ENCODE data around the gene KCNC1.

Gene KCNC1

DNA sequence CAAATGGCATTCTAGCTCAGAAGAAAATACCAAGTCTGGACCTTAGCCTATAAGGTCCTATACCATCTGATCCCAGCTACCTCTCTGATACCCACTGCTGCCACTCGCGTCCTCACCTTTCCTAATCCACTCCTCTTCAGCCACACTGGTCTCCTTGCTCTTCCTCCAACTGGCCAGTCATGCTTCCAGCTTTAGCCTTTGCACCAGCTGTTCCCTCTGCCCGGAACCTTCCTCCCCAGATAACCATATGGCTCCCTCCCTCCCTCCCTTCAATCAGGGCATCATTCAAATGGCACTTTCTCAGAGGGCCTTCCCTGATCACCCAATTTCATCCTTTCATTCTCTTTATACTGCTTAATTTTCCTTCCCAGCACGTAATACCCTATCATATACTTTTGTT lies 67.9 kb downstream of the KCNC1 start:
- TF ChIP-seq FOXP2 (optimal IDR thresholded peaks at IDR 0.05; ENCODE audit: control extremely low read depth, extremely low read length, insufficient read depth) (no peak), EZH2 (IDR thresholded peaks at IDR 0.05) (no peak), POLR2AphosphoS5 (IDR thresholded peaks at IDR 0.05; ENCODE audit: borderline replicate concordance, low read depth, low read length) (no peak)
- Histone ChIP-seq H3K27ac (no peak overlapping the region), H3K36me3 (ENCODE audit: insufficient read depth, low read length) (no peaks in the 10 kb centered on the region), H3K9me3 (ENCODE audit: low read depth, low read length) (no peaks in the 10 kb centered on the region), H3K9ac (ENCODE audit: insufficient read length) (no peak overlapping the region), H3K4me3 (no peak overlapping the region)
- no peak for DNase-seq (ENCODE audit: low read depth, low spot score)

- Histone ChIP-seq H3K4me3 (no peak overlapping the region), H3K9me3 (ENCODE audit: low read depth, low read length) (no peaks in the 10 kb centered on the region), H3K36me3 (ENCODE audit: insufficient read depth, low read length) (no peaks in the 10 kb centered on the region), H3K9ac (ENCODE audit: insufficient read length) (no peak overlapping the region), H3K27ac (no peak overlapping the region)
- no peak for DNase-seq (ENCODE audit: low read depth, low spot score)
- TF ChIP-seq EZH2 (IDR thresholded peaks at IDR 0.05) (no peak), POLR2AphosphoS5 (IDR thresholded peaks at IDR 0.05; ENCODE audit: borderline replicate concordance, low read depth, low read length) (no peak), FOXP2 (optimal IDR thresholded peaks at IDR 0.05; ENCODE audit: control extremely low read depth, extremely low read length, insufficient read depth) (no peak)
Measured at GRCh38 chr11:17803754-17804334, 69.3 kb downstream of the KCNC1 start.

DNA sequence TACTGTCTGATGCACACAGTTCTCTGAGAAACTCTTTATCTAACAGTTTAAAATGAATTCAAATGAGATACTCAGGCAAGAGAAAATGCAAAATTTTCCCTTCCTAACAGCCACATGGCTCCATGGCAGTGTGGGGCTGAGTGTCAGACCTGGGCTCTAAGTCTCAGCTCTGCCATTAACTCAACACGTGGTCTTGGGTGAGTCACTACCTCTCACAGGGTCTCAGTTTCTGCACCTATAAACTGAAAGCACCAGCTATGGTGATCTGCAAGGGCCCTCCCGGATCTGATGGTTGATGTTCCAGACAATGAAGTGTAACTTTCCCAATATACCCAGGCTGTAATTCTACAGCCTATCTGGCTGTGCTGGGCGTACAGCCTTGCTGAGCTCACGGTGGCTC lies 70.5 kb downstream of the KCNC1 start:
- TF ChIP-seq POLR2AphosphoS5 (IDR thresholded peaks at IDR 0.05; ENCODE audit: borderline replicate concordance, low read depth, low read length) (no peak), FOXP2 (optimal IDR thresholded peaks at IDR 0.05; ENCODE audit: control extremely low read depth, extremely low read length, insufficient read depth) (no peak), EZH2 (IDR thresholded peaks at IDR 0.05) (no peak)
- Histone ChIP-seq H3K9me3 (ENCODE audit: low read depth, low read length) (no peaks in the 10 kb centered on the region), H3K4me3 (no peak overlapping the region), H3K36me3 (ENCODE audit: insufficient read depth, low read length) (no peaks in the 10 kb centered on the region), H3K27ac (no peak overlapping the region), H3K9ac (ENCODE audit: insufficient read length) (no peak overlapping the region)
- no peak for DNase-seq (ENCODE audit: low read depth, low spot score)

DNA sequence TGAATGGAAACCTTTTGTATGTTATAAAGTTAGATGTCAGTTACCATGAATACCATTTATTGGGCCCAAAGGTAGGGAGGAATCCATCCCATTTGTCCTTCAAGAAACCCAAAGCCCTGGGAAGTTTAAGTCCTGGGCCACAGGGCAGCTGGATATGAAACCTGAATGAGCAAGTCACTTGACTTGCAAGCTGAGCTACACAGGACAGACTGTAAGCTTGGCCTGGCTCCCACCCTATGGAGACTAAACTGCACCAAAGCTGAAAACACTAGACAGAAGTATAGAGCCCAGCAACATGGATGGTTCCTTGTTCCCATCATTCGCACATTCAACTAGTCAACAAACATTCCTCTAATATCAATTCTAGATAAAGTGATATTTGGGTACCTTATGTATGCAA lies 71.3 kb downstream of the KCNC1 start:
- no peak for TF ChIP-seq FOXP2 (optimal IDR thresholded peaks at IDR 0.05; ENCODE audit: control extremely low read depth, extremely low read length, insufficient read depth)
- no peak for TF ChIP-seq POLR2AphosphoS5 (IDR thresholded peaks at IDR 0.05; ENCODE audit: borderline replicate concordance, low read depth, low read length)
- no peak for TF ChIP-seq EZH2 (IDR thresholded peaks at IDR 0.05)
- DNase-seq (ENCODE audit: low read depth, low spot score): no peak
- Histone ChIP-seq H3K27ac (no peak overlapping the region), H3K9ac (ENCODE audit: insufficient read length) (no peak overlapping the region), H3K36me3 (ENCODE audit: insufficient read depth, low read length) (no peaks in the 10 kb centered on the region), H3K9me3 (ENCODE audit: low read depth, low read length) (no peaks in the 10 kb centered on the region), H3K4me3 (no peak overlapping the region)

GRCh38 chr11:17807034-17807433 lies 72.5 kb downstream of the KCNC1 start:
- Histone ChIP-seq H3K27ac (no peak overlapping the region), H3K9me3 (ENCODE audit: low read depth, low read length) (no peaks in the 10 kb centered on the region), H3K9ac (ENCODE audit: insufficient read length) (no peak overlapping the region), H3K4me3 (no peak overlapping the region), H3K36me3 (ENCODE audit: insufficient read depth, low read length) (no peaks in the 10 kb centered on the region)
- TF ChIP-seq FOXP2 (optimal IDR thresholded peaks at IDR 0.05; ENCODE audit: control extremely low read depth, extremely low read length, insufficient read depth) (no peak), POLR2AphosphoS5 (IDR thresholded peaks at IDR 0.05; ENCODE audit: borderline replicate concordance, low read depth, low read length) (no peak), EZH2 (IDR thresholded peaks at IDR 0.05) (no peak)
- DNase-seq (ENCODE audit: low read depth, low spot score): no peak

DNA sequence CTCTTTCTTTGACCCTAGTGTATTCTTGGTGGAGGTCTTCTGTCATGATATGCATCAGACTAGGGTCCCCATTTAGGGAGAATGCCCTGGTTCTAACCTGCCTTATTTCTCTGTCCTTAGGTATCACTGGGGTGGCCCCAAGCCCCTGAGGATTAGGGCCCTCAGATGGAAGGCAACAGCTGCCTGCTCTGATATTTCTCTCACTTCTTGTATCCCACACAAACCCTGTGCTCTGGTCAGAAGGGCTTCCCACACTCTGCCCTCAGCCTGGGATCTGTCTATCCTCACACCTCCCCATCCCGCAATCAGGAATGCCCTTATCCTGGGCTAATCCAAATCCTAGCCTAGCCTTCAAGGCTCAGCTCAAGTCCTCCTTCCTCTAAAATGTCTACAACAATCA lies 75.5 kb downstream of the KCNC1 start:
- no peak overlapping the region for H3K27ac ChIP-seq
- H3K9me3 ChIP-seq (ENCODE audit: low read depth, low read length): no peaks in the 10 kb centered on the region
- no peak overlapping the region for H3K4me3 ChIP-seq
- TF ChIP-seq EZH2 (IDR thresholded peaks at IDR 0.05) (no peak), POLR2AphosphoS5 (IDR thresholded peaks at IDR 0.05; ENCODE audit: borderline replicate concordance, low read depth, low read length) (no peak), FOXP2 (optimal IDR thresholded peaks at IDR 0.05; ENCODE audit: control extremely low read depth, extremely low read length, insufficient read depth) (no peak)
- no peaks in the 10 kb centered on the region for H3K36me3 ChIP-seq (ENCODE audit: insufficient read depth, low read length)
- DNase-seq (ENCODE audit: low read depth, low spot score): no peak
- H3K9ac ChIP-seq (ENCODE audit: insufficient read length): no peak overlapping the region

- DNase-seq (ENCODE audit: low read depth, low spot score): no peak
- no peaks in the 10 kb centered on the region for H3K9me3 ChIP-seq (ENCODE audit: low read depth, low read length)
- H3K36me3 ChIP-seq (ENCODE audit: insufficient read depth, low read length): no peaks in the 10 kb centered on the region
- no peak overlapping the region for H3K4me3 ChIP-seq
- TF ChIP-seq FOXP2 (optimal IDR thresholded peaks at IDR 0.05; ENCODE audit: control extremely low read depth, extremely low read length, insufficient read depth): no peak
- no peak for TF ChIP-seq EZH2 (IDR thresholded peaks at IDR 0.05)
- TF ChIP-seq POLR2AphosphoS5 (IDR thresholded peaks at IDR 0.05; ENCODE audit: borderline replicate concordance, low read depth, low read length): no peak
- no peak overlapping the region for H3K9ac ChIP-seq (ENCODE audit: insufficient read length)
- H3K27ac ChIP-seq: no peak overlapping the region
Measured at GRCh38 chr11:17810746-17811145, 76.2 kb downstream of the KCNC1 start.

DNA sequence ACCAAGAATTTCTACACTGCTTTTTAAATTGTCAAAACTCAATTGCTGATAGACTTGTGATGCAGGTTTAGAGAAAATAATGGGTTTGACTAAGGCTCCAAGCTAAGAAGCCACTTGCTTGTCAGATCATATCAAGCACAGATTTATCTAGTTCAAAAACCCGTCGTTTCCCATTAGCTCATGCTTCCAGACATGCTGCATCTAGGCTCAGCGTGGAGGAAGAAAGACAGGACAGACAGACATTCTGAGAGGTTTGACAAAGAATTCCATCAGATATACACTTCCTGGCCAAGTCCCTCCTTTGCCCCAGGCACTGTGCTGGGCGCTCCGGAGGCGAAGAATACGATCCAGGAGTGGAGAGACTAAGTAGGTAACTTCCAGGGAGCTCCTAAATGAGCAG lies 76.8 kb downstream of the KCNC1 start:
- Histone ChIP-seq H3K4me3 (no peak overlapping the region), H3K9me3 (ENCODE audit: low read depth, low read length) (no peaks in the 10 kb centered on the region), H3K9ac (ENCODE audit: insufficient read length) (no peak overlapping the region), H3K27ac (no peak overlapping the region), H3K36me3 (ENCODE audit: insufficient read depth, low read length) (no peaks in the 10 kb centered on the region)
- no peak for DNase-seq (ENCODE audit: low read depth, low spot score)
- TF ChIP-seq POLR2AphosphoS5 (IDR thresholded peaks at IDR 0.05; ENCODE audit: borderline replicate concordance, low read depth, low read length) (no peak), EZH2 (IDR thresholded peaks at IDR 0.05) (no peak), FOXP2 (optimal IDR thresholded peaks at IDR 0.05; ENCODE audit: control extremely low read depth, extremely low read length, insufficient read depth) (no peak)

Measured in SK-N-MC (cell line).